NCI-H748 (cell line): ENCODE data around the gene RPL11.
"Not testable (repeated sequence)": the region's sequence is repeated elsewhere in the genome, so short reads cannot be mapped to it uniquely, and the experiment has no call there.

ENCODE experiments used
- DNase-seq: peaks from one replicate; lab custom pipeline; 2025; ENCODE audit not compliant: unreplicated experiment; lab: John Stamatoyannopoulos, UW

The RPL11 gene

GRCh38 chr1:23684415-23684814 is 7.2 kb upstream of the RPL11 start:
- DNase-seq, result no peak

GRCh38 chr1:23685197-23685596 is 6.4 kb upstream of the RPL11 start:
- DNase-seq, result not testable (repeated sequence)

DNA sequence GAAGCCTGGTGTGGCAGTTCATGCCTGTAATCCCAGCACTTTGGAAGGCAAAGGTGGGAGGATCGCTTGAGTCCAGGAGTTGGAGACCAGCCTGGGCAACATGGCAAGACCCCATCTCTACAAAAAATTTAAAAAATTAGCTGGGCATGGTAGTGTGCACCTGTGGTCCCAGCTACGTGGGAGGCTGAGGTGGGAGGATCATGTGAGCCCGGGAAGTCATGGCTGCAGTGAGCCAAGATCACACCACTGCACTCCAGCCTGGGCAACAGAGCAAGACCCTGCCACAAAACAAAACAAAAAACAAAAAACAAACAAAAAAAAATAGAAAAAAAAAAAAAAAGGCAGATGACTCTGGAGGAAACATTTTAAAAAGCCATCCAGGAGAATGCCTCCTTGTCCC is 3.9 kb upstream of the RPL11 start:
- not testable (repeated sequence) for DNase-seq

DNA sequence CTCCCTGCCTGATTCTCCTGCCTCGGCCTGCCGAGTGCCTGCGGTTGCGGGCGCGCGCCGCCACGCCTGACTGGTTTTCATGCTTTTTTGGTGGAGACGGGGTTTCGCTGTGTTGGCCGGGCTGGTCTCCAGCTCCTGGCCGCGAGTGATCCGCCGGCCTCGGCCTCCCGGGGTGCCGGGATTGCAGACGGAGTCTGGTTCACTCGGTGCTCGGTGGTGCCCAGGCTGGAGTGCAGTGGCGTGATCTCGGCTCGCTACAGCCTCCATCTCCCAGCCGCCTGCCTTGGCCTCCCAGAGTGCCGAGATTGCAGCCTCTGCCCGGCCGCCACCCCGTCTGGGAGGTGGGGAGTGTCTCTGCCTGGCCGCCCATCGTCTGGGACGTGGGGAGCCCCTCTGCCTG is 3.3 kb upstream of the RPL11 start:
- DNase-seq, result not testable (repeated sequence)

GRCh38 chr1:23692308-23692871 is 784 bp downstream of the RPL11 start:
- no peak for DNase-seq

DNA sequence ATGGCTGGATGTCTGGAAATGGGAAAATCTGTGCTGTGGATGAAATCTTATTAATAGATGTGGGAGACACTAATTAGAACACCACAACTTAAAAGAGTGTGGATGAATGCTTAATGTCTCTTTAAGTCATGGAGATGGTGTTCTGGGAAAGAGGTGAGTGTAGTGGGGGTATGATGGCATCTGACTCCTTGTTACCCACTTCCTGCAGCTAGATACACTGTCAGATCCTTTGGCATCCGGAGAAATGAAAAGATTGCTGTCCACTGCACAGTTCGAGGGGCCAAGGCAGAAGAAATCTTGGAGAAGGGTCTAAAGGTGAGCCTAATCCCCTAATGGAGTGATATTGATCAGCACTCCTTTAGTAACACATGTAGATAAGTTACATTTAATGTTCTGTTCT is 2.0 kb downstream of the RPL11 start:
- DNase-seq, result no peak

- no peak for DNase-seq
Measured at GRCh38 chr1:23694371-23694770, 2.8 kb downstream of the RPL11 start.

- no peak for DNase-seq
Measured at GRCh38 chr1:23695667-23696066, 4.1 kb downstream of the RPL11 start.

DNA sequence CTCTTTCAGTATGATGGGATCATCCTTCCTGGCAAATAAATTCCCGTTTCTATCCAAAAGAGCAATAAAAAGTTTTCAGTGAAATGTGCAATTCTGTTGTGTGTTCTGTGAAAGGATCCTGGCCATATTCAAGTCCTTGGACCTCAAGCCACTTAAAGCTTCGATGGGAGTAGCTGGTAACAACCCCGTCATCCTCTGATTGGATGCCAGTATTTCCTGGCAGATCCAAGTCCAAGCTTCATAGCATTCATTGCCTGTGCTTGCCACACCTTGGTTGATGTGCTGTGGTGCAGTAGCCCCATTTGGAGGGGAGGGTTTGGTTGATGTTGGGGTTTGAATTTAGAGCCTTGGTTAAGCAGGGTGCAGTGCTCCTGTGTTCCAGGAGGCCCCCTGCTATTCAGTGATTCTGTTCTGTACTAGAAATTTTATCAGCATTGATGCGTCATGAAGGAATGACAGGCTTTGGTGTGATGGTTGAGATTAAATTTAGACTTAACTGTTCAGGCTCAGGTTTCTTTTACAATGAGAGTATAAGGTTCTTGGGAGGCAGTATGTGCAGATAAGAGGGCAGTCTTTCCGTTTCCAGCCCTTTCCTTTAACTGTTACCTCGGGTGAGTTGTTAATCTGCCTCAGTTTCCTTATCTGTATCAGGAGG is 4.9 kb downstream of the RPL11 start:
- DNase-seq, result no peak

DNA sequence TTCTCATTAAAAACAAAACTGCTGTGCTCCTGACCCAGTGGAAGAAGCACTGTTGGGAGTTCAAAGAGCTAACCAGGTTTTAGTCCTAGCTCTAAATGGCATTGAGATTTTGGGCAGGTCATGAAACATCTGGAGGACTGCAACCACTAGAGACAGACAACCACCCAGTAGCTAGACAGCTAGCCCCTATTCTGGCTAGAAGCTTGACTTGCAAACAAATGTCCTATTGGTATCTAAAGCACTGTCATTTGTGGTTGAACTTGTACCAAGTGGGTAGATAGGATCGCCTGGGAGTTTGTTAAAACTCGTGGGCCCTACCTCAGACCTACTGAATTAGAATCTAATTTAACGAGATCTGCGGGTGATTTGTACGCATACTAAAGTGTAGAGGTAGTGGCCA is 6.9 kb downstream of the RPL11 start:
- DNase-seq, result no peak

GRCh38 chr1:23699280-23700179 is 7.9 kb downstream of the RPL11 start:
- no peak for DNase-seq

- DNase-seq, result no peak
Measured at GRCh38 chr1:23701310-23701709, 9.7 kb downstream of the RPL11 start.

GRCh38 chr1:23701996-23702395 is 10.4 kb downstream of the RPL11 start:
- no peak for DNase-seq

- no peak for DNase-seq
Measured at GRCh38 chr1:23704834-23705495, 13.4 kb downstream of the RPL11 start.

GRCh38 chr1:23709229-23709628 is 17.6 kb downstream of the RPL11 start:
- DNase-seq, result no peak

DNA sequence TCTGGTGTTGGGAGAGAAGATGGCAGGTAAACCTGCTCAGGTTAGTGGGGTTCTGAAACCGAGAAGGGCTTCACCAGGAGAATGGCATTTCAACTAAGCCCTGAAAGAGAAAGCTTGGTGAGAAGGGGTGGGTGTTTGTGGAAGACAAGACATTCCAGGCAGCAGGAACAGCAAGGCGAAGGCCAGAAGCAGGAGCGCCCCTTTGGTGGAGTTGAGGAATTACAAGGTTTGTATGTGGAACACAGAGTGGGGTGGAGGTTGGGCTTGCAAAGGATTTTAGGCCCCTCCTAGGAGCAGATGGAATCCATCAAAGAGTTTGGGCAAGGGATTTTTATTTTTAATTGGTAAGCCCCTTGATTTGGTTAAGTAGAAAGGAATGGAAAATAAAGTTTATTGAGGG is 26.9 kb downstream of the RPL11 start:
- DNase-seq, result no peak

- DNase-seq, result no peak
Measured at GRCh38 chr1:23719162-23719820, 27.7 kb downstream of the RPL11 start.

DNA sequence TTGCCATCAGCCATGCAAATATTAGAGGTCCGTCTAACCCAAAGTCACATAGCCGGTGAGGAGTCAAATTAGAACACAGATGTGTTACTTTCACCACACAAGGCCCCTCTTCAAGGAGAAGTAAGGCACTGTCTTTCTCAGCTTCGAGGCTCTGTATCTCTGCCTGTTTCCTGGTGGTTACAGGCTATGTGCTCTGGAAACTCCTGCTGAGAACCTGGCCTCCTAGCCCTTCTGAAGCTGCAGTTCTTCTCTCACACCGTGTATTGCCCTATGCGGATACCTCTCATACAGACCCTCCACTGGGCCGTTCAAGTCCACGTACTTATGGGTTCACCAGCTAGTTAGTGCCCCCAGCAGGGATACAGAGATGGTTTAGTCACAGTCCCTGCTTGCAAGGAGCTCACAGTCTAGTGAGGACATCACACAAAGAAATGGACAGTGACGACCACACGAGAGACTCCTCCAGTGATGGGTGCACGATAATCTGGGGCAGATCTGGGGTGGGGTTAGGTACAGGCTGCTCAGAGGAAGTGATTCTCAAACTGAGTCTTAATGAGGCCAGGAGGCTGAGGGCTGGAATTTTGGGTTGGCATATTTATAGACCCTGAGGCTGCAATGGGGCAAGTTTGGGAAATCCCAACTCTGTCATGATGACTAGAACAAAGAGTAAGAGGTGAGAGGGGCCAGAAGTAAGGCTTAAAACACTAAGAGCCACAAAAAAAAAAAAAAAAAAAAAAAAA is 28.8 kb downstream of the RPL11 start:
- no peak for DNase-seq

- DNase-seq, result no peak
Measured at GRCh38 chr1:23722652-23723051, 31.0 kb downstream of the RPL11 start.

- no peak for DNase-seq
Measured at GRCh38 chr1:23726686-23727085, 35.1 kb downstream of the RPL11 start.
